ENCODE measurements around the gene NEDD4L.

Gene NEDD4L

DNA sequence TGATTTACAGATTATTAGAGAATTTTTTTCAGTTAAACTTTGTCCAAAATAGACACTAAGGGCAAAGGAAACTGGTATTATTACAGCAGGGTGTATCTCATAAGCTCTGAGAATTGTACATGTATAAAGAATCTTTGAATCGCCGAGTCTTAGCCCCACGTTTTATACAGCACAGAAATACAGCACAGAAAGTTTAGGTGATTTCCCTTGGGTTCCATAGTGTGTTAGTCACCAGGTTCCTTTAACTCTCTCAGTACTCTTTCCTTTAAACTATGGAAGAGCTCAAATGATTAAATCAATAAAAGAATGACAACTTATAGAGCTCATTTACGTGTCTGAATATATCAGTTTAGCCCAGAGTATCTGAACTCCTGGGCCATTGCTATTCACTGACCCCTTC, 256.8 kb downstream of the NEDD4L start:
- no peak for DNase-seq

DNA sequence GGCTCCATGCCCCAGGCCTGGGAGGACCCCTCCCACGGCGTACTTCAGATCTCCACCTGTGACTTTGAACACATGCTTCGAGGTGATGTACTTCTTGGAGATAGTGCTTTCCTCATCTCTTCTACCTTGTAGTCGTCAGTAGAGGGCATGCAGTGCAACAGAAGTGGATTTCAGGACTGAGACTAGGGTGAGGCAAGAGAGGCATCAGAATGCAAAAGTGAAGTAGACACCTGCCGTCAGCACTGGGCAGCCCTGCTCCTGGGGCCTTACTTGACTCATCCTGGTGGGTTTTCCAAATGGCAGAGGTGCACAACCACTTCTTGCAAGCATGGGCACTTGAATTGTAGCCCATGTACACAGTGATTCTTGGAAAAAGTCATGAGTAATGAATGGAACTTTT, 258.8 kb downstream of the NEDD4L start:
- DNase-seq = no peak

DNA sequence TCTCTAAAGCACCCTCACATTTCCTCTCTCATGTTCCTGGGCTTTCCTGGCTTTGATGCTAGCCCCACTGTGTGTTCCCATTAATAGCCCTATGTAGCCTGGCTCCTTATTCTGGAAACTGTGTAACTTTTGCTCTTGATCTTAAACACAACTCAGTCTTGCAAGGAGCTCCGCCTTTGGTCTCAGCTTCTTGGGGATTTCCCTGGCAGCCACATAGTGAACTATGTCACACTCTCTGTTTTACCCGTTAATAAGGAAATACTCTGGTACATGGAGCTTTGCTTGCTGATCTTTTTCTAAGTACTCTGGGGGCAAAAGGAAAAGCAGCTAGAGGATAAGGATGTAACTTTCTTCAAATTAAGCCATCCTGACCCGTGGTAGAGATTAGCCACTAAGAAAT, 259.3 kb downstream of the NEDD4L start:
- DNase-seq = peak in 1 of 2 donors; percentile 44

DNA sequence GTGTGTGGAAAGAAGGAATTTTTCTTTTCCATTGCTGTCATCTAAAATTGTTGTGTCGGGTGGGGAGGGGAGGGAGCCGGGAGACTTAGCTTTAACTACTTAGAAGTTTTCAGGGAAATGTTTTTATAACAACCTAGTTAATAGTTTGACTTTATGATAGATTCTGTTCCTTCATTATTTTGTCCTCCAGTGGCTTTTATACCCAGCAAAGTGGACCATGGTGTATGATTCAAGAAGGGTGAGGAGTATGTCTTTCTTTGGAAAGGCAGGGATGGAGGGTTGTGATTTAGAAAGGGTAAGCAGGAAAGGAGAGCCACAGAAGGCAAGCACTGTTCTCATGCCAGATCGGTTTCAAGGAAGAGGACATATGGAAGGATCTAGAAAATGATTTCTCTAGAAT, 261.8 kb downstream of the NEDD4L start:
- DNase-seq = no peak

DNA sequence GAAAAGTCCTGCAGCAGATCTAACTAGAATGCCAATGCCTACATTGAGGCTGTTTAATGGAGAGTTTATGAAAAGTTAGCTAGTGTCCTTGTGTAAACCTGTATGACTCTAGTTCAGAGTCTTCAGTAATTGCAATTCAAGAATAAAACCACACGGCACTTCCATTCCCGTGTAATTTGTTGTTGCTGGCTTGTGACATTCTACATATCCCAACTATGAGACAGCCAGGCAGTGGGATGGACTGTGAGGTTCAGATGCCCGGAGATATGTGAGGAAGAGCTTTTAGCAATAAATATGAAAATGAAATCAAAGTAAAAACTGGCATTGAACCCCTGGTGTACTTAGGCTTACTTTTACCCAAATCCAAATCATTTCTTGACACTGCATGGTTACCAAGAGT, 263.4 kb downstream of the NEDD4L start:
- DNase-seq = no peak

DNA sequence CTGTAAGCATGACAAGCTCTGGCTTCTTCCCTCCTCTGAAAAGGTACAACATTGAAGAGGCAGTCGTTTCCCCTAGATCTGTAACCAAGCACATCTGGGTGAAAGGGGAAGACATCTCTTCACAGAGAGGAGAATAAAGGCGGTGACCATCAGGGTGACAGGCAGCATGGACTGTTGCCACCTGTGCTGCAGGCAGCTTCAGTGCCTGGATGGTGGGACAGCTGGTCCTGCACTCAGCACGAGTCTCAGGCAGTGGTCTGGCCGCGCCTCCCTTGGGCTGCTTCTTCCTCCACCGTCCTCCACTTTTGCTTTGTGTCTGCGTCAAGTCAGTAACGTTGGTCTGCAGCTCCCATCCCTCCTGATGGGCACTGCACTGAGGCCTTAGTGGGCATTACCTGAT, 264.4 kb downstream of the NEDD4L start:
- DNase-seq = no peak

DNA sequence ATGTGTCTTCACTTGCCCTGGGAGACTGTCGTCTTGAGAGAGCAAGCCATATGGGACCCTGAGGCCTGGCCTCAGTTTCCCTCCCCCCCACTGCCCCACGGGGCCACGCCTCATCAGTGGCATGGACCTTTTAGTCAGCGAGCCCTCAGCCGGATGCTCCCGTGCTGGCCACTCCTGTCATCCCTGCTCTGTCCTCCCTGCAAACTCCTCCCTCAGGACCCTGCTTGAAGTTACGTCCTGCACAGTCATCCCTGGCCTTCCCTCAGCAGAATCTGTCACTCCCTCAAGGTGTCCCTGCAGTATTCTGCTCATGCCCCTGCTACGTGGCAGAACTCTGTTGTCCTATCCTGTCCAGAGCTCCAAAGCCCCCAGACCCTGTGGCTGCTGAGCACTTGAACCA, 265.1 kb downstream of the NEDD4L start:
- DNase-seq = no peak

DNA sequence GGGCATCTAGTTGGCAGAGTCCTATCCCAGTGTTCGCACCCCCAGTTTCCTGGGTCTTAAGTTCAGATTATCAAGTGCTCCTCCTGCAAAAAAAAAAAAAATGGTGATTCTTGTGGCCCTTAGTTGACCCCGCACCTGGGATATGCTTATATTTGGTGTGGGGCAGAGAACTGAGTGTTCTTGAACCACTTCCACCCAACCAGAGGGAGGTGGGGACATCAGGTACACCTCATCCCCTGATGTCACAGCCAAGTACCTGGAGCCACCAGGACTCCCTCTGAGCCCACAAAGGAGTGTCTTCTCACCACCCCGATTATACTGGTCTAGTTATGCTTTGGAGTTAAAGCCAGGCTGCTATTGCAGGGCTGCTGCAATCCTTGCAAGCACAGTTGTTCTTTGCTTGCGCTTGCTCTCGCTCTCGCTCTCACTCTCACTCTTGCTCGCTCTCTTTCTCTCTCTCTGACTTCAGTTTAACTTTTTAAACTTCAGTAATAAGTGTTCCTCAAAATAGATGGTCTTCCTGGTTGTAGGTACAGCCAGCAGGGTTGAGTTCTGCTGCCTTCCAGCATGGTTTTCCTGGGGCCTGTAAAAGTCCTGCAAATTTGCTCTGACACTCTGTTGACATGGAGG, 265.7 kb downstream of the NEDD4L start:
- no peak for DNase-seq

DNA sequence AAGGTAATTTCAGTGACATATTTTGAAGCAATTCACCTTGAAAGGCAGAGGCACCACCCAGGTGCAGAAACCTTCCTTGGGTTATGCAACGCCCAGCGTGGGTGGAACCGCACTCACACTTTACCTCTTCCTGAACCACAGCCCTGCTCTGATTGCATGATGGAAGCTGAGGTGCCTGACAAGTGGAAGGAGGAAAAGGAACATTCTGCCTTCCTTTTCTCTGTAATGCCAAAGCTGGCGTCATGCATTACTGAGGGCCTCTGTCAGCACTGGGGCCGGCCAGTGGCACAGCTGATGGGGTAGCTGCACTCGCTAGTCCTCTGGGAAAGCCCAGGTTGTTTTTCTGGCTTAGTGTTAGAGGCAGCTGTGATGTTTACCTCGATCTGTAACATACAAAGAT, 266.5 kb downstream of the NEDD4L start:
- peak; percentile 28 to 51 for DNase-seq

DNA sequence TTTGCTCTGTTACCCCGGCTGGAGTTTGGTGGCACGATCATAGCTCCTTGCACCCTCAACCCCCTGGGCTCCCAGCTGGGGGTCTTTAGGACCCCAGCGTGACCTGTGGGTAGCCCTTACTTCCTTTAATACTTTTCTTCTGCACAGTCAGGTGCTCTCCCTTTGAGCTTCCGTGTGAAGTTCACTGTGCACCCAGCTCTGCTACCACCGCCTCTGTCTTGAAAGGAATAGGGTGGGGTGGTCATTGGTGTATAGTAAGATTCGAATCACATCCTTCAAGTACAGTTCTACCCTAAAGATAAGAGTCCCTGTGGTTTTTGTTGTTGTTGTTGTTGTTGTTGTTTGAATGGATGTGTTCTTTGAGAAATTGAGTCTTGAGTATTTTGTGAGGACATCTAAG, 267.4 kb downstream of the NEDD4L start:
- no peak for DNase-seq

DNA sequence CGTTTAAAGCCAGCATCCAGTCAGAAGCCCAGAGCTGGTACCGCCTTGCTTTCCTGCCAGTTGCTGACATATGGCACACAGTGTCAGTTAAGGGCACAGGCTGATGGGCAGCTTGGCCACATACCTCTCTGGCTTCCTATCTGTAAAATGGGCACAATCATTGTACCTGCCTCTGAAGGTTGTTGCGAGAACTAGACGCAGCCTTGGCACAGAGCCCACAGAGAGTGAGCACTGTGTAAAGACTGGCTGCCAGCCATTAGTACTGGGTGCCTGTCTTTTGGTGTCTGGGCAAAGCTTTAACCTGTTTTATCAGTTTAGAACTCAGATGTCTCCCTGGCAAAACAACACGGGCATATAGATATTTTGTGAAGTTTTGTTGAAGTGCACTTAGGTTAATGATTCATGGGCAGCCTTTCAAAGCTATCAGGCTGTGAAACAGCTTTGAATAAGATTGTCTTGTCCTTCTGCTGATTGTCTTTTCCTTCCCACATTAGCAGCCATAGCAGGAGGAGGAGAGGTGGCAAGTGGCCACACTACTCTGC, 269.5 kb downstream of the NEDD4L start:
- DNase-seq = no peak

DNA sequence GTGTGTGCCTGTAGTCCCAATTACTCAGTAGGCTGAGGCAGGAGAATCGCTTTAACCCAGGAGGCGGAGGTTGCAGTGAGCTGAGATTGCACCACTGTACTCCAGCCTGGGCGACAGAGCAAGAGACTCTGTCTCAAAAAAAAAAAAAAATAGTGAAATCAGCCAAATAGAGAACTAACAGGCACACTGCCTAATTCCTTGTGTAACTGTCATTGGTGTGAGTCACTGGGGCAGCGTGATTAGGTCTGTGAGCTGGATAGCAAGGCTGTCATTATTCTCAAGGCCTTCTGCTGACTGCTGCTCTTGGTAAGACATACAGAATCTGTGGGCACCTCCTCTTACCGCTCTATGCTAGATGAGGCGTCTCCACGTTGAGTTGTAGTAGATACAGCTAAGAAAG, 270.3 kb downstream of the NEDD4L start:
- DNase-seq = peak in 1 of 2 donors; percentile 72

DNA sequence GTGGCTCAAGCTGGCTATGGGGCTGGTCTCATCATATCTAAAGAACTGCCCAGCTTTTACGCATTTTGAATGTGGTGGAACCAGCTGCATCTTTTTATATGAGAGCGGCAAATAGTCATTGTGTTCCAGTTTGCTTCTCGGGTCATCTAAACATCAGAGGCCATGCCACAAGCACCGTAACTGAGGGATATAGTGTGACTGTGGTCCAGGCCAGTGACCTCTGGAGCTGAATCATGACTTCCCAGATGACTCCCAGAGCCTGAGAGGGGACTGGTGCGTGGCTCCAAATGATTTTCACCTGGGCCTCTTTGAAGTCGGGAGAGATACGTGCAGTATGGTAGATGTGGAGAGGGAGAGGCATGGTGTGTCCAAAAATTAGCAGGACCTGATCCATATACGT, 271.0 kb downstream of the NEDD4L start:
- no peak for DNase-seq

DNA sequence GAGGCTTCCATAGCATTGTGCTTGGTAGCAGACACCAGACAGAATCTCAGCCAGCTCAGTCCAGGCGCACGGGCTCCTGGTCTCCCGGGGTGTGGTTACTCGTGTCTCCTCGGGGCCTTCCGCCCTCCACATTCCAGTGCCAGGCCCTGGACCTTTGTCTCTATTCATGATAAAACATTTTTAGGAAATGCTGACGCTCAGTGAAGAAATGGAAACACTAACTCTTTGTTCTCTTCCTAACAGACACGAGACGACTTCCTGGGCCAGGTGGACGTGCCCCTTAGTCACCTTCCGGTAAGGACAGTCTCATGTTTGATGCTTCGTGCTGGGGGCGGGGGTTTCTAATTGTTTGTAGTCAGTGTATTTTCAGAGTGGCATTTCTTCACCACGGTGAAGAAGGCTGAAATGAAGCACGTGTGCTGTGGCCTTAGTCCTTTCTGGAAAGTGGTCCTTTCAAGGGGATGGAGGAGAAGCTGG, 271.8 kb downstream of the NEDD4L start:
- DNase-seq = no peak

DNA sequence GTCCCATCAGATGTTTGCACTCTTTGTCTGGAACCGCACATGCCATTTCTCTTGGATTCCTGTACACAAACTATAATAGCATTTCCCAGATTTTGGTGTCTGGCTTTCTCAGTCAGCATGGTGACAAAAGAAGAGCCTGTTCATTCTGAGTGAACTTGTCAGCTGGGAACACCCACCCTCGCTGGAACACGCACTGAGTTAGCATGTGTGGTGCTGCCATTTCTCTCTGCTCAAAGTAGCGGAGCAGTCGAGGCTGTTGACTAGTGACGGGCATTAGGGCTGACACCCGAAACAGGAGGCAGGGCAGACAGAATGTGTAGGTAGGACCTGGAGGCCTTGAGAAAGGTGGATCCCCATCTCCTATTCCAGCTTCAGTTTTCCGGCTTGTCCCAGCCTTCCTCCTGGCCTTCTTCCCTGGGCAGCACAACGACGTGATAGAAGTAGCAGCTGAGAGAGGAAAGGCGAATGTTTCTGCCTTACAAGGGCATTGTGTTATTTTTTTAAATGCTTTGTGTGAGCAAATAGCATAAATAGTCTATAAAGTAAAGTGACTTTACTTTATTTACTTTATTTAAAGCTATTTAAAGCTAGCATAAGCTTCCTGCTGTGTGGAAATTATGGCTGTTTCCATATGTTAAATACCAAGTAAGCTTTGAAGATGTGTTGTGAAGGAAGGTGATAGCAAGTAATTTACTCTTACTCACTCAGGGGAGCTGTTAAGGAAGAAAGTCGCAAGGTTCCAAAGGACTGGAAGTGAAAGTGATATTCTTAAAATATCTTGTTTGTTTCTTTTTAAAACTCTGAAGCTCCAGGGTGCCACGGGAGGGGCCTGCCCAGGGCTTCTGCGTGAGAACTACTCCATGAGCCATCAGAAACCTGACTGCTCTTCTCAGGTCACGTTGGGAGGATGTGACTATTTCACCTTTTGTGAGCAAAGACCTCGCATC, 272.6 kb downstream of the NEDD4L start:
- DNase-seq = no peak

DNA sequence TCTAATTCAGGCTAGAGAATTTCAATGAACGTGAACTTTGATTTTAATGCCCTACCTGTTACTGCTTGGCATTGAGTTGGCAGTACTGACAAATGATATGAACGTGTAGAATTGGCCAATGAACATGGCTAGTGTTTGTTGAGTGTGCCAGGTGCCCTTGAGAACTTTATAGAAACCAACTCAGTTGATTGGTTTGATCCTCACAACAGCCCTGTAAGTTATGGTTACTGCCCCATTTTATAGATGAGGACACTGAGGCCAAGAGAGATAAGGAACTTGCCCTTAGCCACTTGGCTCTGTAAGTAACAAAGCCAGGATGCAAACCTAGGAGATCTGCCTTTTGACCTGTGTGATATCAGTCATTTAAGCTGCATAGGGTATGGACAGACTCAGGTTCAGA, 275.7 kb downstream of the NEDD4L start:
- DNase-seq = no peak

DNA sequence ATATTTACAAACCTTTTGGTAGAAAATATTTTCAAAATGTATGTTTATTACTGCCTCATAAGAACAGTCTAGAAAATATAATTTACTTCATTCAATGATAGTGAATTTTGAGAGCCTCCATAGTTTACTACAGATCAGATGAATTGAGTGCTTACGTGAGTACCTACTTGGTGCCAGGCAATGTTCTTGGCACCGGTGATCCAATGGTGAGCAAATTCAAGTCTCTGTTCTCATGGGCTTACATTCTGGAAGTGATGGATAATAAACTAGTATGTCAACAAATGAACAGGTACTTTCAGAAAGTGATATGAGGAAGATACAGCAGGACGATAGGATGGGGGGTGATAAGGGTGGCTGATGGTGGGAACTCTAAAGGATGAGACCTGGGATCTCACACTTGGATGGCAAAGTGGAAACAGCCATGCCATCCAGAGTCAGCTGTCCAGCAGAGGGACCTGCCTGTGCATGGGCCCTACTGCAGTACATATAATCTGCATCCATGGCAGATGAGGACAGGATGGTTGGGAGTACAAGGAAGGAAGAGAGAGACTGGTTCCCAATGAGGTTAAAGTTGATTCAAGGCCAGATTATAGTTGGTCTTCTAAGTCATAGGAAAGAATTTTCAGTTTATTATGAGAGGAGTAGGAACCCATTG, 277.0 kb downstream of the NEDD4L start:
- no peak for DNase-seq

DNA sequence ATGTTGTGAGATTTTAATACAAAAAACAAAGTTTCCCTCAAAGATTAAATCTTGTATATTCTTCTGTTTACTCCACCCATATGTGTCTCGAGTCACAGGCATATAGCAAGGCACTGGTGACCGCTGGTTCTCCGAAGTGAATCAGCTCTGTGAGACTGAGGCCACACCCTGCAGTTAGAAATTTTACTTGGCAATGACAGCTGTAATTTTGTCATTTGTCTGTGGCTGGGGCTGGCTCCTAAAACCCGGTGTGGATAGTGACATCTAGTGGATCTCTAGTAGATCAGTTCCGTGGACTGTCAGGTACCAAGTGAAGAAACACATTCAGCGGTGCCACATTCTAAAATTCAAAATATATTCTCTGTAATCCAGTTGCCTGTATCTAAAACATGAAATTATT, 278.0 kb downstream of the NEDD4L start:
- DNase-seq = peak; percentile 69 to 74

DNA sequence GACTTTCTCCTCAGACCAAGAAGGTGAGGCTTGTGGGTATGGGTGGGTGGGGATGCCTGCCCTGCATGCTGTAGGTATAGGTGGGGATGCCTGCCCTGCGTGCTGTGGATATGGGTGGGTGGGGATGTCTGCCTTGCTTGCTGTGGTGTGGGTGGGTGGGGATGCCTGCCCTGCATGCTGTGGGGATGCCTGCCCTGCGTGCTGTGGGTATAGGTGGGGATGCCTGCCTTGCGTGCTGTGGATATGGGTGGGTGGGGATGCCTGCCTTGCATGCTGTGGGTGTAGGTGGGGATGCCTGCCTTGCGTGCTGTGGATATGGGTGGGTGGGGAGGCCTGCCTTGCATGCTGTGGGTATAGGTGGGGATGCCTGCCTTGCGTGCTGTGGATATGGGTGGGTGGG, 278.4 kb downstream of the NEDD4L start:
- DNase-seq = no peak

DNA sequence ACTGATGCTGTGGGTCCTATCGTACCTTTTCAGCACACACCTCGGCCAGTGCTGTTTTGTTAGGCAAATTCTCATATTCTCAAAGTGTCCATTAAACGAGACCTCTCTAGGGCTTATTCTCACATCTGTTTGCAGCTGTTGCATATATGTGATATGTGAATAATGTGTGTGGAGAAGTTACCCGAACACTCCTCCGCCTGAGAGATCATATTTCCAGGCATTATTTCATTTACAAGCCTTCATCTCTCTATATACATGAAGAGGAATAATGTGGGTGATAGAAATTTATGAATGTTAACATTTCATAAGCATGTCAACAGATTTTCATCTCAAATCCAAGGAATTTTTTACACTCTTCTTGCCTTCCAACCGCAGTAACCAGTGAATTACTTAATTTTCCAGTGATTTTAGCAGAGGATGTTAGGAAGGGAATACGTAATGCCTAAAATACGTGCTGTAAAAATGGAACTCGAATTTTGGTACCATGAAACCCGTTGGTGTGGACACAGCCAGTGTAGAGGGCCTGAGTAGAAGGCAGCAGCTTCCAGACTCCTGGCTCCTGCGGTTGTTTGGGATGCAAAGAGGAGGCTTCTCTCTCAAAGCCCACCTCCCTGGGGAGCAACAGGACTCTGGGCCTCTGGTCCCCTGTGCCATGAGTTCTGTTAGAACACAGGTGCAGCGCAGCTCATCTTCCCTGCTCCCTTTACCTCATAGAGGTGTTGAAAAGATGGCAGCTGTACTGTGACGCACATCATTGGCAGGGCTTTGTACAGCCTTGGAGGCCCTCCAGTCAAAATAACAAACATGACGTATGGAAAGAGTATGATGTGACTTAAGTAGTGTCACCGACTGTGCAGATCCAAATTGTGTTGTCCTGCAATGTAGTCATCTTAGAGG, 280.1 kb downstream of the NEDD4L start:
- no peak for DNase-seq

DNA sequence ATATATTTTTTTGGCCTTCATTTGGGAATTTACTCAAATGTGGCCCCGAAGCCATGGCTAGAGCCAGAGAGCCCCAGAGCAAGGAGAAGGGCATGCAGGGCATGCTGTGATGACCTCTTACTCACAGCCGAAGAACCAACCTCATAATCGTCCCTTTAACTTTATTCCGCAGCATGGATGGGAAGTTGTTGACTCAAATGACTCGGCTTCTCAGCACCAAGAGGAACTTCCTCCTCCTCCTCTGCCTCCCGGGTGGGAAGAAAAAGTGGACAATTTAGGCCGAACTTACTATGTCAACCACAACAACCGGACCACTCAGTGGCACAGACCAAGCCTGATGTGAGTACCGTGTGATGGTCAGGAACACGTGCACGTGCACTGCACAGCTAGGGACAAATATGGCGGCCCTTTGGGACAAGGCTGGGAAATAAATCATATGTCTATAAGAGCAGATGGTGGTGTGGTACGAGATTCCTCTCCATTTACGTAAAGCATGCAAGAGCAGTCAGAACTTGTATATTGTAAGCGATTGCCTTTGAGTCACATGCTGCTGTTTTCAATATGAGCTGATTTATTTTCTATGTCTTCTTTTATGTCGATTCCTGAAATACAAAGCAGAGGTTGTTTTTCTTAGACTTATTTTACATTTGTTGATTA, 280.9 kb downstream of the NEDD4L start:
- no peak for DNase-seq

DNA sequence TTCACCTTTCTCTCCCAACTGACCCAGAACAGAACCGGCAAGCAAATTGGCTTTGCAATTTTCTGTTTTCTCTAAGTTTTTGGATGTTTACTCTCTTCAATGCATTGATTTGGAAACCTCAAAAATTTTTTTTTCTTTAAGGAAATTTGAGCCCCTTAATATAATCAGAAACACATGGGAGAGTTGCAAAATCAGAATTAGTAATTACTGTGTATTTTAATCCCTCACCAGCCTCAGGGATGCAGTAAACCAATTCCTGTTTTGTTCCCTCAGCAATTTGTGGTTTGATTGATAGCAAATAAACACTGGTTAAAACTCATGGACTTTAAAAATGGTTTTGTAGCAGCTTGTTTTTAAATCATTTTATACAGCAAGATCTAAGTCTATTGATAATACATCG, 281.5 kb downstream of the NEDD4L start:
- no peak for DNase-seq
